HCT116 (cell line): Measurements from ENCODE around the gene DPYD. TPM values are rescaled to one million over a fixed set of nuclear protein-coding genes. Genes with fewer than 3 reads are reported as not detected.

Experiments
- ATAC-seq: fragments of 200-7000 bp; cut with Tn5 transposase; 2 replicates; pipeline ENCODE4 v1.9.1; 2020; ENCODE audit warnings: mild to moderate bottlenecking, moderate library complexity
- BruUV-seq: library from RNA; stranded (reverse); fragments of 400-500 nt; replicated peaks from 2 replicates; lab custom pipeline; 2021; lab: Mats Ljungman, UMichigan
- CTCF ChIA-PET: fragments of 300-600 bp; sonication (Branson Sonifier 250); formaldehyde crosslinking; loops from one replicate; lab custom pipeline; 2021; ENCODE audit warnings: antibody characterized with exemption; lab: Charles Lee
- POLR2A ChIA-PET: fragments of 300-600, 350-600 bp; sonication (Branson Sonifier 250); formaldehyde crosslinking; loops from one replicate; lab custom pipeline; 2021; ENCODE audit warnings: antibody characterized with exemption; lab: Charles Lee
- RAD21 ChIA-PET, 2 experiments: fragments of 300-600 bp; sonication (Branson Sonifier 250); formaldehyde crosslinking; loops; one replicate each; lab custom pipeline; 2023; ENCODE audit warnings: low total read pairs in 2 of 2; ENCODE audit not compliant: uncharacterized antibody in 2 of 2, unreplicated experiment in 2 of 2, low non-redundant PET in 1 of 2; lab: Charles Lee
- DNase-seq: peaks from one replicate; pipeline ENCODE4 v3.0.0-alpha.2; 2010; ENCODE audit warnings: low read depth, low spot score
- H2AFZ ChIP-seq: fragments of 200-600 bp; shearing (Covaris generic), sonication (generic); 2 replicates; pipeline ENCODE4 v1.6.1; 2017; ENCODE audit warnings: low read depth, mixed run types, mixed read lengths, antibody characterized with exemption, low read length; ENCODE audit not compliant: poor library complexity, severe bottlenecking
- H3K27ac ChIP-seq: 2 replicates; pipeline ENCODE4 v1.5.1; 2012; ENCODE audit warnings: low read depth, low read length
- H3K27me3 ChIP-seq: fragments of 200-600 bp; sonication (generic); 2 replicates; pipeline ENCODE4 v1.6.1; 2016; ENCODE audit warnings: mixed run types, low read length, mixed read lengths; ENCODE audit not compliant: insufficient read depth
- H3K36me3 ChIP-seq, 2 experiments: fragments of 200-500 bp in 1 of 2; fragments of 200-600 bp in 1 of 2; sonication (Bioruptor generic) in 1 of 2; sonication (generic) in 1 of 2; 2 replicates each; pipeline versions ENCODE4 v1.5.1 to v1.6.1; 2014 to 2016; ENCODE audit warnings: low read length in 2 of 2, inconsistent platforms in 1 of 2, mixed read lengths in 1 of 2, mixed run types in 1 of 2; ENCODE audit not compliant: insufficient read depth in 2 of 2, control insufficient read depth in 1 of 2
- H3K4me1 ChIP-seq, 2 experiments: fragments of 200-600 bp in 1 of 2; sonication (generic) in 1 of 2; 2 replicates each; pipeline versions ENCODE4 v1.5.1 to v1.6.1; 2012 to 2017; ENCODE audit warnings: low read length in 2 of 2, inconsistent platforms in 1 of 2, mild to moderate bottlenecking in 1 of 2, mixed read lengths in 1 of 2, mixed run types in 1 of 2, moderate library complexity in 1 of 2; ENCODE audit not compliant: insufficient read depth in 2 of 2, control insufficient read depth in 1 of 2
- H3K4me2 ChIP-seq: fragments of 200-600 bp; sonication (generic); 2 replicates; pipeline ENCODE4 v1.6.1; 2017; ENCODE audit warnings: mixed run types, low read length, mixed read lengths
- H3K4me3 ChIP-seq, 2 experiments: fragments of 200-600 bp in 1 of 2; sonication (generic) in 1 of 2; replicated peaks in 1 of 2; 2 replicates each; pipeline ENCODE4 v1.5.1; 2011 to 2016; ENCODE audit warnings: low read length in 2 of 2, control low read depth in 1 of 2, low read depth in 1 of 2, mild to moderate bottlenecking in 1 of 2, mixed read lengths in 1 of 2, mixed run types in 1 of 2
- H3K79me2 ChIP-seq: fragments of 200-600 bp; sonication (generic); 2 replicates; pipeline ENCODE4 v1.6.1; 2017; ENCODE audit warnings: mild to moderate bottlenecking, mixed run types, low read length, moderate library complexity, mixed read lengths; ENCODE audit not compliant: insufficient read depth
- H3K9ac ChIP-seq: fragments of 200-600 bp; sonication (generic); 2 replicates; pipeline ENCODE4 v1.6.1; 2016; ENCODE audit warnings: low read length, mixed read lengths
- H3K9me2 ChIP-seq: fragments of 200-600 bp; sonication (generic), shearing (Covaris generic); 2 replicates; pipeline ENCODE4 v1.6.1; 2017; ENCODE audit warnings: mixed run types, mild to moderate bottlenecking, moderate library complexity; ENCODE audit not compliant: insufficient read depth
- H3K9me3 ChIP-seq, 2 experiments: fragments of 200-500 bp in 1 of 2; fragments of 200-600 bp in 1 of 2; sonication (Bioruptor generic) in 1 of 2; sonication (generic) in 1 of 2; 2 replicates each; pipeline ENCODE4 v1.6.1; 2014 to 2017; ENCODE audit warnings: low read length in 2 of 2, mixed read lengths in 2 of 2, inconsistent platforms in 1 of 2, low read depth in 1 of 2, mild to moderate bottlenecking in 1 of 2, mixed run types in 1 of 2, moderate library complexity in 1 of 2; ENCODE audit not compliant: control insufficient read depth in 1 of 2, insufficient read depth in 1 of 2
- H4K20me1 ChIP-seq: fragments of 200-600 bp; sonication (generic), shearing (Covaris generic); 2 replicates; pipeline ENCODE4 v1.6.1; 2017; ENCODE audit warnings: mixed run types, mild to moderate bottlenecking, moderate library complexity; ENCODE audit not compliant: insufficient read depth
- ATF3 ChIP-seq: IDR thresholded peaks from 2 replicates; pipeline ENCODE4 v1.6.1; 2012
- CTCF ChIP-seq, 3 experiments: fragments of 200-600 bp in 1 of 3; sonication (generic) in 1 of 3; IDR thresholded peaks in 2 of 3; conservative IDR thresholded peaks in 1 of 3; 2 replicates each; pipeline ENCODE4 v1.5.1; 2012 to 2017; ENCODE audit warnings: low read depth in 2 of 3, low read length in 2 of 3, antibody characterized with exemption in 1 of 3, borderline replicate concordance in 1 of 3, control low read depth in 1 of 3, mild to moderate bottlenecking in 1 of 3, mixed read lengths in 1 of 3, mixed run types in 1 of 3, moderate library complexity in 1 of 3; ENCODE audit not compliant: insufficient read depth in 1 of 3
- ELF1 ChIP-seq: IDR thresholded peaks from 2 replicates; pipeline ENCODE4 v1.6.1; 2012; ENCODE audit warnings: low read depth, borderline replicate concordance
- EZH2phosphoT487 ChIP-seq: fragments of 200-600 bp; IDR thresholded peaks from 2 replicates; pipeline ENCODE4 v1.6.1; 2018; ENCODE audit warnings: antibody characterized with exemption, borderline replicate concordance
- FOSL1 ChIP-seq: IDR thresholded peaks from 2 replicates; pipeline ENCODE4 v1.6.1; 2012; ENCODE audit warnings: low read depth
- JUND ChIP-seq: IDR thresholded peaks from 2 replicates; pipeline ENCODE4 v1.6.1; 2012
- MAX ChIP-seq: IDR thresholded peaks from 2 replicates; pipeline ENCODE4 v1.6.1; 2012
- POLR2AphosphoS5 ChIP-seq: IDR thresholded peaks from 2 replicates; pipeline ENCODE4 v1.6.1; 2011; ENCODE audit warnings: mild to moderate bottlenecking, low read depth, low read length, moderate library complexity
- RAD21 ChIP-seq: IDR thresholded peaks from 2 replicates; pipeline ENCODE4 v1.6.1; 2012; ENCODE audit warnings: low read depth, mild to moderate bottlenecking
- REST ChIP-seq: IDR thresholded peaks from 2 replicates; pipeline ENCODE4 v1.6.1; 2012; ENCODE audit warnings: low read depth
- SP1 ChIP-seq: IDR thresholded peaks from 2 replicates; pipeline ENCODE4 v1.6.1; 2012; ENCODE audit warnings: low read depth
- TCF7L2 ChIP-seq: IDR thresholded peaks from 2 replicates; pipeline ENCODE4 v1.7.0; 2011; ENCODE audit warnings: borderline replicate concordance, inconsistent platforms; ENCODE audit not compliant: insufficient read depth, insufficient read length; ENCODE audit errors: extremely low read depth
- YY1 ChIP-seq: IDR thresholded peaks from 2 replicates; pipeline ENCODE4 v1.6.1; 2011; ENCODE audit warnings: low read length, low read depth, moderate library complexity, mild to moderate bottlenecking; ENCODE audit not compliant: insufficient replicate concordance; ENCODE audit errors: extremely low read depth
- ZBTB33 ChIP-seq: IDR thresholded peaks from 2 replicates; pipeline ENCODE4 v1.6.1; 2011; ENCODE audit warnings: mild to moderate bottlenecking, low read length, moderate library complexity; ENCODE audit not compliant: insufficient replicate concordance; ENCODE audit errors: extremely low read depth
- ZFX ChIP-seq: fragments of 450-650 bp; IDR thresholded peaks from 2 replicates; pipeline ENCODE4 v1.6.1; 2017
- intact Hi-C: fragments of 100-400 bp; cut with micrococcal nuclease; formaldehyde crosslinking; loops from 2 replicates; pipeline ENCODE4 v1.10.0; 2022
- total RNA-seq: library from RNA; stranded (reverse); gene quantifications from one replicate; pipeline ENCODE4 v1.2.1, GENCODE V29; 2021; ENCODE audit not compliant: unreplicated experiment

DPYD gene
- total RNA-seq, 1 experiment from 2014 or later: 1.7 TPM

GRCh38 chr1:97151651-97152050 is 769.2 kb downstream of the DPYD start (continued):
- TF ChIP-seq CTCF (IDR thresholded peaks at IDR 0.05 in 2 of 3, conservative IDR thresholded peaks at IDR 0.05 in 1 of 3; ENCODE audit: borderline replicate concordance in 1 of 3, insufficient read depth in 1 of 3, low read depth in 2 of 3, low read length in 2 of 3) (no peak), ELF1 (no peak)

- H3K4me1 ChIP-seq: peaks cover 0 to 5% of the 10 kb centered on the region in 2 experiments; a peak in 1 of 4 replicates
- TF ChIP-seq POLR2AphosphoS5 (no peak), FOSL1 (no peak), ZFX (no peak), RAD21 (no peak), MAX (no peak), SP1 (no peak), TCF7L2 (no peak), JUND (no peak), ATF3 (no peak), YY1 (no peak), REST (no peak), ZBTB33 (no peak), EZH2phosphoT487 (no peak)
- CTCF ChIA-PET: no interaction called here
- no peaks in the 10 kb centered on the region for H3K36me3 ChIP-seq
- H3K79me2 ChIP-seq: no peaks in the 10 kb centered on the region
- POLR2A ChIA-PET: no interaction called here
- no peaks in the 10 kb centered on the region for H3K27me3 ChIP-seq
- no peak overlapping the region for H3K4me3 ChIP-seq
- ATAC-seq (no peak), DNase-seq (no peak)
- no peak overlapping the region for H3K27ac ChIP-seq
- H3K9me3 ChIP-seq: no peaks in the 10 kb centered on the region
- no TSS peak for BruUV-seq
- intact Hi-C loops: no loop called here
- RAD21 ChIA-PET: no interaction called here
- no peak overlapping the region for H2AFZ ChIP-seq
- H4K20me1 ChIP-seq: no peaks in the 10 kb centered on the region
- H3K4me2 ChIP-seq: no peak overlapping the region
- no peaks in the 10 kb centered on the region for H3K9me2 ChIP-seq
- no peak overlapping the region for H3K9ac ChIP-seq
These were observed 775.4 kb downstream of the DPYD start for GRCh38 chr1:97145321-97145956.
